A549 (cell line): ENCODE data around the gene GYS2. TPM values are rescaled to one million over a fixed set of nuclear protein-coding genes. Genes with fewer than 3 reads are reported as not detected.
A peak's percentile ranks its signal among the peaks of the same experiment; 100 is the strongest.

Experiments
- ATAC-seq, 2 experiments: fragments of 200-7000 bp in 1 of 2; fragments of >200 bp in 1 of 2; cut with Nextera tagmentation in 1 of 2; cut with Tn5 transposase in 1 of 2; 3 replicates each; pipeline versions ENCODE4 v1.8.0 to v1.9.1; 2018 to 2020; ENCODE audit warnings: mild to moderate bottlenecking in 1 of 2, moderate library complexity in 1 of 2
- CTCF ChIA-PET: fragments of 300-600 bp; sonication (Branson Sonifier 250); formaldehyde crosslinking; extraction: SDS; loops from one replicate; lab custom pipeline; 2021; ENCODE audit warnings: antibody characterized with exemption, inconsistent platforms; lab: Yijun Ruan, JAX
- POLR2A ChIA-PET: fragments of 350-600 bp; formaldehyde crosslinking; extraction: SDS; loops from one replicate; lab custom pipeline; 2021; ENCODE audit warnings: antibody characterized with exemption, inconsistent platforms; lab: Yijun Ruan, JAX
- DNase-seq, 2 experiments: peaks; one replicate each; pipeline versions ENCODE4 v3.0.0 to v3.0.0-alpha.2; 2011 to 2016; ENCODE audit warnings: low read depth in 1 of 2, low spot score in 1 of 2
- FAIRE-seq: peaks from 2 replicates; lab custom pipeline; 2011; peaks lifted over from hg19 to GRCh38; lab: Jason Lieb, UNC
- H3K27ac ChIP-seq, 2 experiments: fragments of >200 bp; sonication (Bioruptor Twin); formaldehyde crosslinking; 3 replicates each; pipeline ENCODE4 v1.5.1; 2016 to 2017
- H3K4me1 ChIP-seq: fragments of >200 bp; sonication (Bioruptor Twin); formaldehyde crosslinking; 3 replicates; pipeline ENCODE4 v1.6.1; 2016
- H3K4me2 ChIP-seq: fragments of >200 bp; sonication (Bioruptor Twin); formaldehyde crosslinking; 3 replicates; pipeline ENCODE4 v1.6.1; 2016
- H3K4me3 ChIP-seq: fragments of >200 bp; sonication (Bioruptor Twin); formaldehyde crosslinking; 3 replicates; pipeline ENCODE4 v1.5.1; 2016
- H3K9me3 ChIP-seq: fragments of >200 bp; sonication (Bioruptor Twin); formaldehyde crosslinking; 3 replicates; pipeline ENCODE4 v1.6.1; 2016
- CHD4 ChIP-seq: fragments of 200-600 bp; sonication (generic); IDR thresholded peaks from 2 replicates; pipeline ENCODE4 v1.6.1; 2016; ENCODE audit warnings: antibody characterized with exemption, mild to moderate bottlenecking, borderline replicate concordance
- EP300 ChIP-seq, 2 experiments: fragments of >200 bp; sonication (Bioruptor Twin); formaldehyde crosslinking; IDR thresholded peaks; 2 replicates in 1 of 2; 3 replicates in 1 of 2; pipeline ENCODE4 v1.6.1; 2016 to 2017
- FOSL2 ChIP-seq, 2 experiments: fragments of 450-650 bp in 1 of 2; fragments of >200 bp in 1 of 2; sonication (Bioruptor Twin) in 1 of 2; formaldehyde crosslinking; IDR thresholded peaks; 2 replicates each; pipeline versions ENCODE4 v1.5.0 to v1.6.1; 2016 to 2020; ENCODE audit warnings: mild to moderate bottlenecking in 1 of 2, moderate library complexity in 1 of 2
- FOXS1 ChIP-seq: fragments of 250-450 bp; sonication (Bioruptor Pico); IDR thresholded peaks from 2 replicates; pipeline ENCODE4 v1.5.0; 2020; ENCODE audit warnings: mild to moderate bottlenecking, moderate library complexity
- HDAC2 ChIP-seq: fragments of 200-600 bp; sonication (generic); IDR thresholded peaks from 2 replicates; pipeline ENCODE4 v1.6.1; 2016
- HOXB13 ChIP-seq: fragments of 250-450 bp; sonication (Bioruptor Pico); IDR thresholded peaks from 2 replicates; pipeline ENCODE4 v1.5.0; 2020; ENCODE audit warnings: low read depth, mild to moderate bottlenecking, moderate library complexity
- JUN ChIP-seq, 2 experiments: fragments of >200 bp; sonication (Bioruptor Twin); formaldehyde crosslinking; IDR thresholded peaks; 2 replicates in 1 of 2; 3 replicates in 1 of 2; pipeline ENCODE4 v1.6.1; 2016 to 2017
- MAFK ChIP-seq: fragments of 450-650 bp; IDR thresholded peaks from 2 replicates; pipeline ENCODE4 v1.6.1; 2014; ENCODE audit not compliant: partially characterized antibody
- NFE2L2 ChIP-seq: fragments of 150-350 bp; conservative IDR thresholded peaks from 2 replicates; pipeline ENCODE4 v1.6.1; 2014; ENCODE audit warnings: low read length
- NR3C1 ChIP-seq: fragments of >200 bp; sonication (Bioruptor Twin); formaldehyde crosslinking; IDR thresholded peaks from 3 replicates; pipeline ENCODE4 v1.6.1; 2017
- POLR2AphosphoS2 ChIP-seq: conservative IDR thresholded peaks from 2 replicates; pipeline ENCODE4 v1.6.1; 2012; ENCODE audit warnings: low read length, improper control_type of control experiment, inconsistent platforms
- RARB ChIP-seq: fragments of 250-450 bp; sonication (Bioruptor Pico); IDR thresholded peaks from 2 replicates; pipeline ENCODE4 v1.8.0; 2021; ENCODE audit warnings: mild to moderate bottlenecking, moderate library complexity
- RCOR1 ChIP-seq: fragments of 150-350 bp; IDR thresholded peaks from 2 replicates; pipeline ENCODE4 v1.6.1; 2014; ENCODE audit warnings: antibody characterized with exemption, low read length, low read depth
- ZFP36 ChIP-seq: fragments of 450-650 bp; IDR thresholded peaks from 2 replicates; pipeline ENCODE4 v1.6.1; 2014; ENCODE audit warnings: borderline replicate concordance; ENCODE audit not compliant: partially characterized antibody
- WGBS: methylation state at CpG from one replicate; pipeline ENCODE4 v1.1.6; 2017; ENCODE audit errors: missing lambda C conversion rate; 5-methylcytosine and 5-hydroxymethylcytosine counted together
- polyA plus RNA-seq, 4 experiments: library from polyadenylated mRNA; depleted of rRNA in 3 of 4; stranded (reverse); fragments of >200 nt; fragmentation: RNase III in 1 of 4; extraction: RNeasy Plus Mini Kit Qiagen cat#74134 plus additional on column Dnase treatment in 1 of 4; gene quantifications; 2 replicates in 3 of 4; 3 replicates in 1 of 4; pipeline ENCODE4 v1.2.3, GENCODE V29; 2011 to 2017
- TF ChIP-seq, protein P1 (sequence below): fragments of 150-350 bp; IDR thresholded peaks from 2 replicates; pipeline ENCODE4 v1.6.1; 2014; ENCODE audit warnings: low read depth, mild to moderate bottlenecking, low read length
- TF ChIP-seq, protein P2 (sequence below): IDR thresholded peaks from 2 replicates; pipeline ENCODE4 v1.6.1; 2012
- TF ChIP-seq, protein P3 (sequence below): fragments of 450-650 bp; IDR thresholded peaks from 2 replicates; pipeline ENCODE4 v1.6.1; 2014; ENCODE audit warnings: antibody characterized with exemption
- TF ChIP-seq, protein P4 (sequence below): IDR thresholded peaks from 2 replicates; pipeline ENCODE4 v1.6.1; 2012; ENCODE audit warnings: low read depth, borderline replicate concordance
- TF ChIP-seq, protein P5 (sequence below): IDR thresholded peaks from 2 replicates; pipeline ENCODE4 v1.6.1; 2012

The GYS2 gene
- polyA plus RNA-seq, 2 of the 4 experiments (the other 2 are of a cell fraction): 0.19 TPM; not detected in 1

DNA sequence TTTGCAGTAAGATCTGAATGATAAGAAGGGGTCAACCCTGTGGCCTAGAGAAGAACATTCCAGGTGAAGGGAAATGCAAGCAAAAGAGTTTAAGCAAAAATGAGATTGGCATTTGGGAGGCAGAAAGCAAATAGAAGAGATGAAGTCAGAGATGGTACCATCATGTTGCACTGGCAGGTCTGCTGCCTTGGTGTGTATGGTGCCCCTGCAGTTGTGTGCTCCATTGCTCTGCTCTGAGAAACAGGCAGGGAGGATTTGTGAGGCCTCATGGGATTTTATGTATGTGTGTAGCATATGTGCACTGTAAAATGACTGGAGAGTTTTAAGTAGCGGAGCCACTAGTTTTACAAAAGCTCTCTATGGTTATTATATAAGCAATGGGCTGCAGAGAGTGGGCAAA, 46.4 kb upstream of the GYS2 start:
- FAIRE-seq: no peak
- WGBS: 100% methylated on average over 1 of the region's 1 CpG
- CTCF ChIA-PET: interaction anchor here (1.3 to 1.6 kb wide), 2 partner anchors 29 to 42 kb away, joined by 3 to 4 read pairs; no protein-coding TSS in a partner anchor

DNA sequence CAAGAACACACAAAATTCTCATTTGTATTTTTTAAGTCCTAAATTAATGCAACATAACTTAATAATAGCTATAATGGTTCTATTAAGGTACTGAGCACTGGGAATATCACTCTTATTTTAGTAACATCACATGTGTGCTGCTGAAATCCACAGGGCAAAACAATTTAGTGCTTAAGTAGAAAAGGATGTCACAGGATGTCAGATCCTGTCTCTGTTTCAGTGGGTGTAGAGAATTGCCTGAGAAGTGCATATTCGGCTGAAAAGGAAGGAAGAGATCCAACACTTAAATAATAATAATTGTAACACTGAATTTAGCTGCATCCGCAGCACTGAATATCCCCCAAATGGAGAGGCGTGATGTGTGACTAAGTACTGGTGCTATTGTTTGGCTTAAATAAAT, 44.4 kb upstream of the GYS2 start:
- no peak for FAIRE-seq
- ChIA-PET CTCF (interaction anchor here (1.2 to 2.8 kb wide), 2 partner anchors 8 to 32 kb away, joined by 4 to 12 read pairs; no protein-coding TSS in a partner anchor), POLR2A (interaction anchor here (3.9 kb wide), 1 partner anchor 8 kb away, joined by 36 read pairs; the partner anchor contains the start of gene LDHB)
- Histone ChIP-seq H3K4me2 (0 out of 3 replicates have a peak overlapping the region, but pooled peaks have one; percentile 8), H3K27ac (no peak overlapping the region), H3K4me1 (peaks cover 93% of the 10 kb centered on the region), H3K9me3 (no peaks in the 10 kb centered on the region), H3K4me3 (no peak overlapping the region)
- no peak for TF ChIP-seq HDAC2
- TF ChIP-seq, protein P1, sequence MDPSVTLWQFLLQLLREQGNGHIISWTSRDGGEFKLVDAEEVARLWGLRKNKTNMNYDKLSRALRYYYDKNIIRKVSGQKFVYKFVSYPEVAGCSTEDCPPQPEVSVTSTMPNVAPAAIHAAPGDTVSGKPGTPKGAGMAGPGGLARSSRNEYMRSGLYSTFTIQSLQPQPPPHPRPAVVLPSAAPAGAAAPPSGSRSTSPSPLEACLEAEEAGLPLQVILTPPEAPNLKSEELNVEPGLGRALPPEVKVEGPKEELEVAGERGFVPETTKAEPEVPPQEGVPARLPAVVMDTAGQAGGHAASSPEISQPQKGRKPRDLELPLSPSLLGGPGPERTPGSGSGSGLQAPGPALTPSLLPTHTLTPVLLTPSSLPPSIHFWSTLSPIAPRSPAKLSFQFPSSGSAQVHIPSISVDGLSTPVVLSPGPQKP: no peak
- TF ChIP-seq POLR2AphosphoS2: no peak
- TF ChIP-seq FOSL2 (IDR thresholded peaks at IDR 0.05): no peak
- TF ChIP-seq FOSL2 (CRISPR knock-in tag; IDR thresholded peaks at IDR 0.05): no peak
- TF ChIP-seq NR3C1: no peak
- TF ChIP-seq FOXS1 (CRISPR knock-in tag): no peak
- no peak for TF ChIP-seq CHD4
- TF ChIP-seq EP300 (IDR thresholded peaks at IDR 0.05): no peak
- no peak for DNase-seq
- ATAC-seq: no peak
- 66% methylated on average over 3 of the region's 3 CpGs for WGBS

More for the DNA sequence above, 46.4 kb upstream of the GYS2 start:
- POLR2A ChIA-PET: no interaction called here
- DNase-seq (no peak), ATAC-seq (peak; percentile 23 to 24; a peak in 1 of 6 replicates)
- Histone ChIP-seq H3K4me3 (no peak overlapping the region), H3K4me2 (peak overlapping the region; percentile 24), H3K27ac (peak overlapping the region in 1 of 2 experiments; percentile 41; a peak in 3 of 6 replicates), H3K4me1 (peaks cover 93% of the 10 kb centered on the region), H3K9me3 (no peaks in the 10 kb centered on the region)
- TF ChIP-seq JUN (IDR thresholded peaks at IDR 0.05) (0 out of 5 replicates have a peak, but pooled peaks of 1 of the 2 experiments have one; percentile 23), MAFK (no peak), RCOR1 (no peak), HOXB13 (CRISPR knock-in tag) (no peak)

DNA sequence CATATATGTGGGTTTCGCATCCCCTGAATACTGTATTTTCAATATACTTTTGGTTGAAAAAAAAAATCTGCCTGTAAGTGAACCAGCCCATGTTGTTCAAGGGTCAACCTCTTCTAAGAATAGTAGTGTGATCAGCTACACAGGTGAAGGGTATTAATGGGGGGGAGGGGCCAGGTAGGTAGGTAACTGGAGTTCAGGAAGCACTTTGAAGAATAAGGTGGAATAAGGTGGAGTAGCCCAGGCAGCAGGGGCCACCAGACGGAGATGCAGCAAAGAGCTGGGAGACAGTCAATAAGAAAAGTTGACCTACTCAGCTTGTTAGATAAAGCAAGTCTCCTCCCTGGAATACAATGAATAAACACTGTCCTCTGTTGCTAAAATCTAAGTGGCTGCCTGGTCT, 43.7 kb upstream of the GYS2 start:
- H3K9me3 ChIP-seq: no peaks in the 10 kb centered on the region
- no peak for FAIRE-seq
- peaks cover 93% of the 10 kb centered on the region for H3K4me1 ChIP-seq
- no peak overlapping the region for H3K4me3 ChIP-seq
- H3K4me2 ChIP-seq: peak overlapping the region; percentile 4; the same call in 1 of the 3 replicates
- DNase-seq: no peak
- 92% methylated on average over 2 of the region's 2 CpGs for WGBS
- ChIA-PET POLR2A (interaction anchor here (3.9 kb wide), 1 partner anchor 9 kb away, joined by 36 read pairs; the partner anchor contains the start of gene LDHB), CTCF (interaction anchor here (1.2 to 2.8 kb wide), 3 partner anchors 9 to 32 kb away, joined by 4 to 12 read pairs (median 5); no protein-coding TSS in a partner anchor)
- H3K27ac ChIP-seq: no peak overlapping the region; a peak in 1 of 6 replicates
- TF ChIP-seq POLR2AphosphoS2: peak; percentile 61; the same call in 1 of the 2 replicates
- TF ChIP-seq HDAC2: no peak
- TF ChIP-seq, protein P1: no peak
- ATAC-seq: no peak

DNA sequence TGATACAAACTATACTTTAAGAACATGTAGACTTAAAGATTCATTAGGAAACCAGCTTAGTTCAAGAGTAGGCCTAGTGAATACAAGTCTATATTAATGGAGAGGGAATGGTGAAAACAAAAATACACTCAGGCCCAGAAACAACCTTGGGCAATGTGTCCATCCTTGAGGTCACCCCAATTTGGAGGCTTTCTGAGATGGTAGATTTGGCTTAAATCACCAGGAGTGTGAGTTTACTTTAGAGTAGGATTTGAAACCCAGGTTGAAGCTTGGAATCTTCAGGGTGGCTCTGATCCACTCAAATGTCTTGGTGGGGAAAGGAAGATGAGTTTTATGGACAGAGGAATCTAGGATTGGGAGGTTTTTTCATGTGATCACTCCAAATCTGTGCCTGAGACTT, 42.5 kb upstream of the GYS2 start:
- peak overlapping the region; percentile 58 to 69; a peak in 4 of 6 replicates for H3K27ac ChIP-seq
- H3K4me3 ChIP-seq: no peak overlapping the region
- DNase-seq (no peak), ATAC-seq (no peak), FAIRE-seq (no peak)
- POLR2A ChIA-PET: interaction anchor here (3.9 kb wide), 1 partner anchor 10 kb away, joined by 36 read pairs; the partner anchor contains the start of gene LDHB
- peaks cover 93% of the 10 kb centered on the region for H3K4me1 ChIP-seq
- no peaks in the 10 kb centered on the region for H3K9me3 ChIP-seq
- CTCF ChIA-PET: interaction anchor here (0.6 to 2.8 kb wide), 4 partner anchors 13 to 410 kb away, joined by 3 to 12 read pairs (median 5); no protein-coding TSS in a partner anchor
- peak overlapping the region; percentile 63 for H3K4me2 ChIP-seq
- TF ChIP-seq JUN (IDR thresholded peaks at IDR 0.05) (no peak), CHD4 (no peak), RARB (CRISPR knock-in tag) (no peak), NR3C1 (no peak), ZFP36 (no peak), NFE2L2 (no peak), POLR2AphosphoS2 (no peak)
- TF ChIP-seq, protein P2, sequence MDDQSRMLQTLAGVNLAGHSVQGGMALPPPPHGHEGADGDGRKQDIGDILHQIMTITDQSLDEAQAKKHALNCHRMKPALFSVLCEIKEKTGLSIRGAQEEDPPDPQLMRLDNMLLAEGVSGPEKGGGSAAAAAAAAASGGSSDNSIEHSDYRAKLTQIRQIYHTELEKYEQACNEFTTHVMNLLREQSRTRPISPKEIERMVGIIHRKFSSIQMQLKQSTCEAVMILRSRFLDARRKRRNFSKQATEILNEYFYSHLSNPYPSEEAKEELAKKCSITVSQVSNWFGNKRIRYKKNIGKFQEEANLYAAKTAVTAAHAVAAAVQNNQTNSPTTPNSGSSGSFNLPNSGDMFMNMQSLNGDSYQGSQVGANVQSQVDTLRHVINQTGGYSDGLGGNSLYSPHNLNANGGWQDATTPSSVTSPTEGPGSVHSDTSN: no peak
- TF ChIP-seq, protein P3, sequence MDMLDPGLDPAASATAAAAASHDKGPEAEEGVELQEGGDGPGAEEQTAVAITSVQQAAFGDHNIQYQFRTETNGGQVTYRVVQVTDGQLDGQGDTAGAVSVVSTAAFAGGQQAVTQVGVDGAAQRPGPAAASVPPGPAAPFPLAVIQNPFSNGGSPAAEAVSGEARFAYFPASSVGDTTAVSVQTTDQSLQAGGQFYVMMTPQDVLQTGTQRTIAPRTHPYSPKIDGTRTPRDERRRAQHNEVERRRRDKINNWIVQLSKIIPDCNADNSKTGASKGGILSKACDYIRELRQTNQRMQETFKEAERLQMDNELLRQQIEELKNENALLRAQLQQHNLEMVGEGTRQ: no peak
- TF ChIP-seq, protein P4, sequence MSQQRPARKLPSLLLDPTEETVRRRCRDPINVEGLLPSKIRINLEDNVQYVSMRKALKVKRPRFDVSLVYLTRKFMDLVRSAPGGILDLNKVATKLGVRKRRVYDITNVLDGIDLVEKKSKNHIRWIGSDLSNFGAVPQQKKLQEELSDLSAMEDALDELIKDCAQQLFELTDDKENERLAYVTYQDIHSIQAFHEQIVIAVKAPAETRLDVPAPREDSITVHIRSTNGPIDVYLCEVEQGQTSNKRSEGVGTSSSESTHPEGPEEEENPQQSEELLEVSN: no peak
- TF ChIP-seq, protein P5, sequence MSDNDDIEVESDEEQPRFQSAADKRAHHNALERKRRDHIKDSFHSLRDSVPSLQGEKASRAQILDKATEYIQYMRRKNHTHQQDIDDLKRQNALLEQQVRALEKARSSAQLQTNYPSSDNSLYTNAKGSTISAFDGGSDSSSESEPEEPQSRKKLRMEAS: no peak
